ENCODE measurements around the gene FOXN3.
"Not testable (repeated sequence)": the region's sequence is repeated elsewhere in the genome, so short reads cannot be mapped to it uniquely, and the experiment has no call there.

Gene FOXN3

DNA sequence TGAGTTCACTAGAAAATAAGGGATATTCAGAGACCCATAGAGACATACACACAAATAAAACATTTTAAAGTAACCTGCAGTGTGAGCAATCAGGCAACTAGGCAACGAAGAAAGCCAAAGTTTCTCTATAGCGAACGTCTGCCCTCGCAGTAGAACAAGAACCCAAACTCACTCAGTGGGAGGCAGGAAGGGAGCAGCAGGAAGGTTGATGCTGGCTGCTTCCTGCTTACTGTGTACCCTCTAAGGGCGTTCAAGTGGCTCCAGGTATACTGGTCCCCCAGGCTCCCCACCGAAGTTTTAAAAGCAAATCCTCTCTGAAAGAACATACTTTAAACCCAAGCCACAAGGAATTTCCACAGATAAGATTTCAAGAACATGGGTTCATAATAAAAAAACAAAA lies 249.3 kb downstream of the FOXN3 start:
- in situ Hi-C loops (cut with MboI; ENCODE audit: low pct_unique_long_range_greater_than_20kb, low sequenced_read_pairs), result no loop called here
- DNase-seq, result peak; percentile 28

DNA sequence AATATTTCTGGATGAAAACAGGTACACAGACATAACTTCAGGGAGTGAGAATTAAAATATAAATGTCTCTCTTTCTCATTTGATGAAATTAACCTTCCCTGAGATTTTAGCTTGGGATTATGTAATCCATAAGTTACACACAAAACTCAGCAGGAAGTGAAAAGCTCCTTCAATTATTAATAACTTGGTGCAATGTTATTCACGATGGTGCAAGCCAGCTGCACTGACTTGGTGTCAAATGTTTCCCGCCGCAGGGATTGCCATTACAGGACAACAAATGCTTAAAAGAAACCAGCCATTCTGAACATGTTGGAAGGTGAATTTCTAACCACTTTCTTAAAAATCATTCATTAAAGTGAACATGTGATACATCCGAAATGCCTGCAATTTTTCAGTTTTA lies 250.4 kb downstream of the FOXN3 start:
- no peak for DNase-seq
- in situ Hi-C loops (cut with MboI; ENCODE audit: low pct_unique_long_range_greater_than_20kb, low sequenced_read_pairs), result no loop called here

DNA sequence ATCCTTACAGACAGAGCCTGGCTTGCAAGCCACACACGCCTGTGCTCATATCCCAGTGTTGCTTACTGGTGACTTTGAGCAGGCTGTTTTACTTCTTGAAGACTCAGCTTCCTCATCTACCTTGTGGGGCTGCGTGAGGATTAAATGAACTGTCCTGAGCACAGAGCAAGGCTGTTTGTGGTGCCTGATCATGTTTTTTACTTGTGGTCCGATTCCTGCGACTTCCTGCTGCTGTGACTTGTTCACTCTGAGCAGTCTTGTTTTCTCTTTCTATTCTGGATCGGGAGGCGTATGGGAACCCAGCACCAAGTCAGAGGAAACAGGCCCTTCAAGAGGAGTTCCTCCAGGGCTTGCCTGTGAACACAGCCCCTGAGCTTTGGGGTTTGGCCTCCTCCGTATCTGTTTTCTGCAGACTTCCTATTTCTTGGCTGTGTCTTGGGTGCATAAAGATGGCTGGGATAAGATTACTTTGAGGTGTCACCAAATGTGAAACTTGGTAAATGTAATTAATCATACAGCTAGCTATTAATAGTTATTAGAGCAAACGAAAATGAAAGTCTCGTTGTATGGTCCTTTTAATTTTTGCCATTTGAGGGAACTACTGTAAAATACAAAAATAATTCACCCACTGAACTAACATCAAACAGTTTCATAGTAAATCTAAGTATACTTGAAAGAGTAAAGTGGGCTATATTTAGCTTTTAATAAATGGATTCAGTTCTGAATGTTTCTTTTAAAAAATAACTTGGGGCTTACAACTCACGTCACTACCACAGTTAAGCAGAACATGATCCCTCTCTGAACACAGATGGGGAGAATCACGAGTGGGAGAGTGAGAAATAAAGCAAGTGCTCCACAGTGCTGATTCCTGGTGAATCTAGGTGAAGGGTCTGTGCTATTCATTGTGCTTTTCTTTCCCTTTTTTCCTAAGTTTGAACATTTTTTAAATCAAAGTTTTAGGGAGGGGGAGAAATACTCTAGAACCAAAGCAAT lies 251.5 kb downstream of the FOXN3 start:
- in situ Hi-C loops (cut with MboI; ENCODE audit: low pct_unique_long_range_greater_than_20kb, low sequenced_read_pairs), result no loop called here
- DNase-seq, result peak; percentile 96

DNA sequence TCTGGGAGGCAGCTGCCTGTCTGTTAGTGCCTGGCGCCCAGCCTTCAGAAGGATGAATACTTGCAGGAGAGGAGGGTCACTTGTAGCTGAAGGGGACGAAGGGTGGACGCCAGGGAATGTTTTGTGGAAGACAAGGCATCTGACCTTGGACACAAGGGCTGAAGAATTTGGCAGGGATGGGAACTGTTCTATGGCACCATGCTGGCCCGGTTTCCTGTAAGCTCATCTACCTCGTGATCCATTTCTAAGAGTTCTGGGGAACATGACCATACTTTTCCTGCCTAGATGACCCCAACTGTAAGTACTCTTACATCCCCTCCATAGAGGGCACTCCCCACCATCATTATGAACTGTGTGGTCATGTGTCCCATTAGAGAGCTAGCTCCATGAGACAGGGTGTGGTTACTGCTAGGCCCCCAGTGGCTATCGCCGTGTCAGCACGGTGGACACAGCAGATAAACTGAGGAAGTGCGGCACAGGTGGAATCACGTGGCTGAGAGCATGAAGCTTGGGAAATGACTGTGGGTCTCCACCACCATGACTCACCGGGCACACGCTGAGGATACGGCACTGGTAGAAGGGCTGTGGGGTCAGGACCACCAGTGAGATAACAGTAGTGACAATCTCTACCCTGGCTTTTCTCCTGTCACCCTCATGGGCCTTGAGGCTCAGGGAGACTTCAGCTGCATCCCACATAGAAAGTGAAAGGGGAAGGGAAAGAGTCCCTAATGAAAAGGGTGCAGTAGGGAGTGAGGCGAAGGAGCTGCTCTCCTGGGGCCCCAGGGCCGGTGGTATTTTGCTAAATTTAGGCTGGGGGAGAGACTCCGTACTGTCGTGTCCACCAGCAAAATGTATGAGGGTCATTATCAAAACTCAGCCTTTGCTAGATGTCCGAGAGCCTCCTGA lies 252.6 kb downstream of the FOXN3 start:
- in situ Hi-C loops (cut with MboI; ENCODE audit: low pct_unique_long_range_greater_than_20kb, low sequenced_read_pairs), result no loop called here
- no peak for DNase-seq

DNA sequence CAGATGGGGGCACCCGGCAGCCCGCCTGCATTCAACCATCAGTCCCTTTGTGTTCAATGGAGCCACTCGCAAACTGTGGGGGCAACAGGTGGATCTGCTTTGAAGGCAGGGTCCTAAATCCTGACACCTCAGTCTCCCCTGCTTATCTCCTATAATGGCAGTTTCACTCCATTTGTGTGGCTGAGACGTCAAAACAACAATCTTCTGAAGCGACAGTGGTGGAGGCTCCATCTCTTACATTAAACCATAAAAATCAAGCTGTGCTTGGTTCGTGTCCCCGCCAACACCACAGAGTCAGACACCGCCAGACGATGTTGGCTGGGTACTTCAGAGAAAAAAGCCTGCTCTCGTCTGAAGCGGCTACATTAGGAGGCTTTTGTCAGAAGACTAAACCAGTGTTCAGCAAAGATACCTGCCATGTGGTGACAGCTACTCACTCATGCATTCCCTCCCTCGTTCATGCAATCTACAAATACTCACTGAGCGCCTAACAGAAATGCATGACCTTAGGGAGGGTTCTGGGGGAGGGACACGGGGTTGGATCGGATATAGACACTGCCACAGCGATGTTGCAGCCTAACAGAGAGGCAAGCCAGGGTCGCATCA lies 253.9 kb downstream of the FOXN3 start:
- in situ Hi-C loops (cut with MboI; ENCODE audit: low pct_unique_long_range_greater_than_20kb, low sequenced_read_pairs), result no loop called here
- no peak for DNase-seq

- in situ Hi-C loops (cut with MboI; ENCODE audit: low pct_unique_long_range_greater_than_20kb, low sequenced_read_pairs), result no loop called here
- no peak for DNase-seq
Observed at GRCh38 chr14:89162586-89162985, 254.4 kb downstream of the FOXN3 start.

GRCh38 chr14:89160437-89160836 lies 256.6 kb downstream of the FOXN3 start:
- DNase-seq, result no peak
- in situ Hi-C loops (cut with MboI; ENCODE audit: low pct_unique_long_range_greater_than_20kb, low sequenced_read_pairs), result no loop called here

DNA sequence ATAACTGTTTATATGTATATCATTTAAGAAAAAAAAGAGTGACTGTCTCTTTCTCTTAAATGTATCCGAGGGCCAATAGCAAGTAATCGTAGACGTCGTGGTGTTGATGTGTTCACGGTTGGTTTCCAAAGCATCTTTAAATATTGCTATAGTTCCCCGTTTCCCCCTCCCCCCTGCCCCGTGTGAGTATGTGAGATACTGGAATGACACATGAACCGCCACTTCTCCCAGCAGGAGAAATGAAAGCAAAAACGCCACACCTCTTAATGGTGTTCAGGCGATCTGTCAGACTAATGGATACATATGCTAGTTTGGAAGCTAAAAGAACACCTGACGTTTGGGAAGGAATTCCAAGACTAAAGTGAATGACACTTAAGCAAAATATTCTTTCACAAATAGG lies 258.3 kb downstream of the FOXN3 start:
- in situ Hi-C loops (cut with MboI; ENCODE audit: low pct_unique_long_range_greater_than_20kb, low sequenced_read_pairs), result no loop called here

DNA sequence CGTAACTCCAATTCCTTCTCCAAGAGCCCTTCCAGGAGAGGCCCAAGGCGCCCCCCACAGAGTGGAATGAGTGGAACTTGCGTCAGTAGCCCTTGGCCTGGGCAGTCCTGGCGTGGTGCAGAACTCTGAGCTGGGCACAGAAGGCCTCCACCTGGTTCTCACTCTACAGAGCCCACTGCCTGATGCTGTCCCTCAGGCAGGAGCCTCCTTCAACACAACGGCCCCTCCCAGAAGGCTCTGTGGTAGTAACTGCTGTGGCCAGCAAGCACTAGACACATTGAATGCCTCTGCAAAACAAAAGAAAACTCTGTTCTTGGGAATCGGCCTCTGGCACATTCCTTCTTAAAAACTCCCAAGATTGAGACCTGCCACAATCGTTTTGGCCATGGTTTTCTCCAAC lies 258.9 kb downstream of the FOXN3 start:
- DNase-seq; in situ Hi-C loops (cut with MboI; ENCODE audit: low pct_unique_long_range_greater_than_20kb, low sequenced_read_pairs): not testable (repeated sequence)

More for the DNA sequence above, 258.3 kb downstream of the FOXN3 start:
- DNase-seq, result no peak

GRCh38 chr14:89155491-89155890 lies 261.5 kb downstream of the FOXN3 start:
- no peak for DNase-seq
- in situ Hi-C loops (cut with MboI; ENCODE audit: low pct_unique_long_range_greater_than_20kb, low sequenced_read_pairs), result no loop called here

GRCh38 chr14:89151693-89152092 lies 265.3 kb downstream of the FOXN3 start:
- in situ Hi-C loops (cut with MboI; ENCODE audit: low pct_unique_long_range_greater_than_20kb, low sequenced_read_pairs), result not testable (repeated sequence)
- peak; percentile 60 for DNase-seq

GRCh38 chr14:89146274-89146673 lies 270.8 kb downstream of the FOXN3 start:
- in situ Hi-C loops (cut with MboI; ENCODE audit: low pct_unique_long_range_greater_than_20kb, low sequenced_read_pairs), result no loop called here

GRCh38 chr14:89144642-89145041 lies 272.4 kb downstream of the FOXN3 start:
- in situ Hi-C loops (cut with MboI; ENCODE audit: low pct_unique_long_range_greater_than_20kb, low sequenced_read_pairs), result no loop called here

More at GRCh38 chr14:89146274-89146673, 270.8 kb downstream of the FOXN3 start:
- DNase-seq, result no peak

DNA sequence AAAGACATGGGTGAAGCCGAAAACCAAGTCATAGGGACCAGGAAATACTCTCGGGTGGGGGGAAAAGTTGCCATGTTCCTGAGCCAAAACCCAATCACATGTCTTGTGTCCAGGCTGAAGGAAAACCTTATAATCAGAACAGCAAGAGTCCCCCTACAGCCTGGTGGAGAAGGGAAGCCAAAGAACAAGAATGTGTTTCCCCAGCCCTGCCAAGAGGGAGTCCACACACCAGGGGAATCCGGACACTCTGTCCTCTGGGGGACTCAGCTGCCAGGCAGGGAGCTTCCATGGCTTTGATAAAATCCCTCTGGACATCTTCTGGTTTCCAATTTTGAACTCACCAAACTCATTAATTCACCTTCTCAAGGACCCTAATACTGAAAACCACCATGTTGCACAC lies 273.0 kb downstream of the FOXN3 start:
- no peak for DNase-seq
- in situ Hi-C loops (cut with MboI; ENCODE audit: low pct_unique_long_range_greater_than_20kb, low sequenced_read_pairs), result no loop called here

More at GRCh38 chr14:89144642-89145041, 272.4 kb downstream of the FOXN3 start:
- no peak for DNase-seq

GRCh38 chr14:89143595-89143994 lies 273.4 kb downstream of the FOXN3 start:
- in situ Hi-C loops (cut with MboI; ENCODE audit: low pct_unique_long_range_greater_than_20kb, low sequenced_read_pairs), result no loop called here
- DNase-seq, result no peak

DNA sequence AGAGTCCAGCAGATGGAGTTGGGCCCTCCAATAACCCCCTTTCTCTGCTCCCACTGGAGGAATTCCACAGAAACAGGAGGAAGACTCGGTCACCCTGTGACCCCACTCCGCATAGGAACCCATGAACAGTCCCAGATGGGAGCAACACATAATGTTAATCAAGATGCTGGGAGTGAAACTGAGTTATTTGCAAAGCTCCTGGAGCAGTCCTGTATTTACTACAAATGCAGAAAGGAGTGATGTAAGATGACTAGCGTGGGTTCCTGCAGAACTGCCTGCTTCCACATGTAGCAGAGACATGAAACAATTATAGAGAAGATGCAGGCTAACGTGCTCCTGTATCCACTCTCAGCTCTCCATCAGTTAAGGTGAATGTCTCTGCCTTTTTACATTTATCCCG lies 274.7 kb downstream of the FOXN3 start:
- in situ Hi-C loops (cut with MboI; ENCODE audit: low pct_unique_long_range_greater_than_20kb, low sequenced_read_pairs), result no loop called here
- no peak for DNase-seq

DNA sequence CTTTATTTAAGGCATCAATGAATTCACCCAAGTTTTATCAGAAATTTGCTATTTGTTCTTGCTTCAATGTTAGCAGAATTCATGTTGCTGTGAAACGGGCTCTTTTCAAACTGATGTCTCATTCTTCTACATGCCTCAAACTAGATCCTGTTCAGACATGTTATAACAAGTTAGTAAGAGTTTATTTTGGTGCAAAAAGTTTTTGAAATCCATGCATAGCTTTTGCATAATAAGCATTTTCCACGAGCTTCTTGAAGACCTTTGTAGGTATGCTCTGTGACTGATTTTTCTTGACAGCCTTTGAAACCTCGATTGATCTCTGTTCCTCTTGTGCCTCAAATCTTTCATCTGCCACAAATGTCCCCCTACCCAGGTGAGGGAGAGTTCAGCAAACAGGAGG lies 275.2 kb downstream of the FOXN3 start:
- in situ Hi-C loops (cut with MboI; ENCODE audit: low pct_unique_long_range_greater_than_20kb, low sequenced_read_pairs), result no loop called here
- no peak for DNase-seq

DNA sequence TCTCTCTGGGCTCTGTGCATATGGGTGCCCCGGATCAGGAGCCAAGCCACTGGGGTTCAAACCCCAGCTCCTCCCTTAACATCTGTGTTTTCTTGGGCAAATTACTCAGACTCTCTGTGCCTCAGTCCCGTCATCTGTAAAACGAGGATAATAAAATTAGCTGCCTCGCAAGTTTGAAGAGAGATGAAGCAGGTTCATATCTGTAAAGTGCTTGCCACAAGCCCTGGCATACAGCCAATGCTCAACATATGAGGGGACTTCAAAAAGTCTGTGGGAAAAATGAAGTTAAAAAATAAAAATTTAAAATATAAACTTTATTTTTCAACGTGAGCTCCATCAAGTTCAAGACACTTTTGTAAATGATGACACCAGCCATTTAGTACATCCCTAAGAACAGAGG lies 276.7 kb downstream of the FOXN3 start:
- DNase-seq, result no peak
- in situ Hi-C loops (cut with MboI; ENCODE audit: low pct_unique_long_range_greater_than_20kb, low sequenced_read_pairs), result no loop called here

DNA sequence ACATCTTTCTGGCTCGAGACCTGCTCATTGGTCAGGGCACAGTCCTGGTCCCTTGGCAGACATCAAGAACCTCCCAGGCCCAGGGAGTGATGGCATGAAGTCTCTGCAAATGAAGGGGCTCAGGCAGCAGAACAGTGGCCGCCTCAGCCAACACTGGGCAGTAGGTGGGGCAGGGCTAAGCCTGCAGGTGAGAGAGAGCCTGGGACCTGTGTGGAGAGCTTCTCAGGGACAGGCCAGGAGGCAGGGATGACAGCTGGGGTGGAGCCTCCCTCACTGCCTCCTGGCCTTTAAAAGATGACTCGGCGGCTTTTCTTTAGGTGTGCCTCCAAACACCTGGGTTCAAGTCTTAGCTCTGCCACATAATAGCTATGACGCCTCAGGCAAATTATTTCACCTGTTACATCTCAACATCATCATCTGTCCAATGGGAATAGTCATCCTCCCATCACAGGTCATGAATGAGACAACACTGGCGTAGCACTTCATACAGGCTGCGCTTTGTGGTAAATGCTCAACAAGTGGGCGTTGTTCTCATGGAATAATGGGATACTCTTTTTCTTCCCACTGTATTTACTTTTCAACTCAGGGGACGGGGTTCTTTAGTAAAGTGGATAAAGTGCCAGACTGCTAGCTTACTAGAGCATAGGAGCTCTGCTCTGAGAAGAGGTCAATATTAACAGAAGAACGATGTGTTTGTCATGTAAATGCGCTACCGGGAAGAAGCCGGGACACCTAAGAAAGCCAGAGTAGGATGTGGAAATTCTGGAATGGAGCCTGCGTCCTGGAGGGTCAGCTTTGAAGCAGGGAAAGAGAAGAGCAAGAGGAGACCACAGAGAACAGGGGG lies 277.4 kb downstream of the FOXN3 start:
- in situ Hi-C loops (cut with MboI; ENCODE audit: low pct_unique_long_range_greater_than_20kb, low sequenced_read_pairs), result no loop called here
- DNase-seq, result no peak

All from KBM-7 (cell line).